Spinal cord (tissue), 10 donors: Measurements from ENCODE around the gene BMPER. TPM values are rescaled to one million over a fixed set of nuclear protein-coding genes. Genes with fewer than 3 reads are reported as not detected.

ENCODE experiments used
- DNase-seq, 6 donors: peaks; one replicate each; pipeline versions ENCODE4 v3.0.0 to v3.0.0-alpha.2; 2013 to 2015; ENCODE audit warnings: low spot score in 6 of 6, low read depth in 4 of 6
- H3K27ac ChIP-seq: one replicate; pipeline ENCODE4 v1.5.1; 2013; ENCODE audit warnings: low read depth, low read length, control low read depth
- H3K27me3 ChIP-seq: one replicate; pipeline ENCODE4 v1.6.1; 2013; ENCODE audit warnings: low read length; ENCODE audit not compliant: control insufficient read depth, insufficient read depth
- H3K36me3 ChIP-seq: one replicate; pipeline ENCODE4 v1.6.1; 2013; ENCODE audit warnings: low read length; ENCODE audit not compliant: control insufficient read depth, insufficient read depth
- H3K4me1 ChIP-seq: one replicate; pipeline ENCODE4 v1.6.1; 2013; ENCODE audit warnings: low read length; ENCODE audit not compliant: control insufficient read depth, insufficient read depth
- H3K4me3 ChIP-seq: one replicate; pipeline ENCODE4 v1.5.1; 2013; ENCODE audit warnings: low read depth, low read length, control low read depth
- H3K9me3 ChIP-seq: one replicate; pipeline ENCODE4 v1.6.1; 2013; ENCODE audit warnings: low read length; ENCODE audit not compliant: control insufficient read depth, insufficient read depth
- WGBS: methylation state at CpG from one replicate; pipeline ENCODE4 v1.1.5; 2013; ENCODE audit warnings: missing lambda C conversion rate; ENCODE audit not compliant: insufficient coverage; 5-methylcytosine and 5-hydroxymethylcytosine counted together
- polyA plus RNA-seq, 2 donors: library from polyadenylated mRNA; unstranded; fragments of 120-200 nt; gene quantifications; one replicate each; pipeline ENCODE4 v1.2.1, GENCODE V29; 2013; ENCODE audit not compliant: insufficient read length in 2 of 2
- total RNA-seq, 2 donors: library from RNA; depleted of rRNA in 1 of 2; stranded (reverse); fragments of 120-200 nt in 1 of 2; fragments of >200 nt in 1 of 2; gene quantifications; one replicate each; pipeline versions ENCODE4 v1.2.3 to v1.2.4, GENCODE V29; 2013 to 2014
- donor health status: healthy.

BMPER gene
- total and polyA plus RNA-seq, 4 donors: 16.8 to 36.3 (median 29.1) TPM

- Histone ChIP-seq H3K27me3 (no peaks in the 10 kb centered on the region), H3K9me3 (no peaks in the 10 kb centered on the region), H3K4me3 (no peak overlapping the region), H3K4me1 (no peaks in the 10 kb centered on the region), H3K27ac (no peak overlapping the region), H3K36me3 (no peaks in the 10 kb centered on the region)
- no peak for DNase-seq
- 80% methylated on average over 1 of the region's 5 CpGs for WGBS
Measured at GRCh38 chr7:33874943-33875342, 30.4 kb upstream of the BMPER start.

DNA sequence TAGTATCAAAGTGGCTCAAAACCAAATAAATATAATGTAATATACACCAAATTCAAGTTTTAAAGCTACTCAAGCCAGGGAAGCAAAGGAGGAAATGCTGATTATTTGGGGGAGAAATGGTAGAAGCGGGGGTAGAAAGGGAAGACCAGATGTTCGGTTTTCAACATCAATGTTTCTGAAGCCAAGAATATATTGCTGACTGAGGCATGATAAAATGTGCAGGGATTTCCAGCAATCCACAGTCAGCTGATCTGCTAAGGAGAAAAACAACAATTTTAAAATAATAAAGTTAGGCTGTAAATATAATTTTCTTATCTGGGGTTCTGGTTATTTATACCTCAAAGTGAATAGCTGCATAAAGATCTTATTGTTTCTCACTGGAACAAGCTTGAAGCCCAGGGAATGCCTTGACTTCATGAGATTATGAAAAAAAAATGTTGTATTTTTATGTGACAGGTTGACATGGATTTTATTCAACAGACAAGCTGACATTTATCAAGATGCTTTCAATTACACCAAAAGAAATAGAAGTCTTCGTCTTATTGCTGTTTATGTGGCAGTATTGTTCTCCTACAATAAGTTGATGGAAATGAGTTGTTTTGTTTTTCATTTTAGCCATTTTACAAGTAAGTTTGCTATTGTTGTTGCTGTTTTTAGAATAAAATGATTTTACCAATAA is 28.6 kb upstream of the BMPER start:
- H3K4me3 ChIP-seq: no peak overlapping the region
- WGBS: 85% methylated on average over 2 of the region's 3 CpGs
- H3K27ac ChIP-seq: no peak overlapping the region
- H3K27me3 ChIP-seq: no peaks in the 10 kb centered on the region
- DNase-seq: no peak
- no peaks in the 10 kb centered on the region for H3K9me3 ChIP-seq
- H3K4me1 ChIP-seq: no peaks in the 10 kb centered on the region
- H3K36me3 ChIP-seq: no peaks in the 10 kb centered on the region

- no peaks in the 10 kb centered on the region for H3K4me1 ChIP-seq
Measured at GRCh38 chr7:33880787-33881186, 24.6 kb upstream of the BMPER start.

DNA sequence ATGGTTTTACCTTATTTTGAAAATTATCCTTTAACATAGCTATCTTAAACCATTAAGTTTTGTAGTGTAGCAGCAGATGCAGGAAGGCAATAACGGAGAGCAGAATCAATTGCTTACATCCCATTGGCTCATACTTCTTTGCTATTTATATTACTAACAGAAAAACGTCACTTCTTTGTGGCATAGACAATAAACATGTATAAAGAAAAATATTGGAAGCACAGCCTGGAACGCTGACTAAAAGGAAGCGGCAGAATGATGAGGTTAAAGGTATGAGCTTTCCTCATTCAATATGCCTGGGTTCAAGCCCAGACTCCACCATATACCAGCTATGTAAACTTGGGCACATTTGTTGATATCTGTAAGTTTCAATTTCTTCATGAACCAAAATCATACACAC is 24.0 kb upstream of the BMPER start:
- no peaks in the 10 kb centered on the region for H3K27me3 ChIP-seq
- no peaks in the 10 kb centered on the region for H3K9me3 ChIP-seq
- WGBS: no CpG with 5 or more reads among the region's 4 CpGs

More at GRCh38 chr7:33880787-33881186, 24.6 kb upstream of the BMPER start:
- Histone ChIP-seq H3K36me3 (no peaks in the 10 kb centered on the region), H3K4me3 (no peak overlapping the region), H3K27me3 (no peaks in the 10 kb centered on the region), H3K27ac (no peak overlapping the region), H3K9me3 (no peaks in the 10 kb centered on the region)
- DNase-seq: no peak

GRCh38 chr7:33882040-33882837 is 23.1 kb upstream of the BMPER start:
- Histone ChIP-seq H3K27ac (no peak overlapping the region), H3K4me1 (no peaks in the 10 kb centered on the region), H3K4me3 (no peak overlapping the region), H3K36me3 (no peaks in the 10 kb centered on the region), H3K9me3 (no peaks in the 10 kb centered on the region), H3K27me3 (no peaks in the 10 kb centered on the region)
- DNase-seq: no peak
- 92% methylated on average over 4 of the region's 7 CpGs for WGBS

More for the DNA sequence above, 24.0 kb upstream of the BMPER start:
- Histone ChIP-seq H3K36me3 (no peaks in the 10 kb centered on the region), H3K4me3 (no peak overlapping the region), H3K4me1 (no peaks in the 10 kb centered on the region), H3K27ac (no peak overlapping the region)
- DNase-seq: no peak

DNA sequence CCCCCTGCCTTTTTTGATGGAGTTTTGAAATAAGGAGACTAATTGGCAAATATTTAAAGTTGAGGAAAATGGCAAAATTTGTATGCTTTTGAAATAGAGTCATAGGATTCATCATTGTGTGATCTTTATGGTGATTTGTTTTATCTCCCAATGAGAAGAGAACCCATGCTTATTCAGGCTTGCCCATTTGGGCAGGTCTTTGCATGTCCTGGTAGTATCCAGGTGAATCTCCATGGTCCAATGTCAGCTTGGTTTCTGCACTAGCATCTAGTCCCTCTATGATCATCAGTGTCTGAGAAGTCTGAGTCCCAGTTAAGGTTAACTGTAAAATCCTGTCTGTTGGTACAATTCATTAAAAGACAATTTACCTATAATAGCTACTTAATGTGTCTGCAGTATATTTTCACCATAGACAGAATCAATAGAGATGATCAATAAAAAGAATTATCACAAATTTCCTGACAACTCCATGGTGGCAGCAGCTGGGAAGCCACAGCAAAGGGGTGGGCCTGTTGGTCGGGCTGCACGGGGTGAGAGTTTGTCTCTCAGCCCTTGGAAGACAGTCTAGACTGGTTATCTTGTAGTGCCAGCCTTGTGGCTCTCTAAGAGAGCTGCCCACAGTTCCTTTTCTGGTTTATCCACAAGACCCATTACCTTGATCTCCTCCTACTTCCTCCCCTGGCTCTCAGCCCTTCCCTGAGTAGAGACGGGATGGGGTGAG is 22.2 kb upstream of the BMPER start:
- H3K4me3 ChIP-seq: no peak overlapping the region
- no CpG with 5 or more reads among the region's 3 CpGs for WGBS
- H3K4me1 ChIP-seq: no peaks in the 10 kb centered on the region

DNA sequence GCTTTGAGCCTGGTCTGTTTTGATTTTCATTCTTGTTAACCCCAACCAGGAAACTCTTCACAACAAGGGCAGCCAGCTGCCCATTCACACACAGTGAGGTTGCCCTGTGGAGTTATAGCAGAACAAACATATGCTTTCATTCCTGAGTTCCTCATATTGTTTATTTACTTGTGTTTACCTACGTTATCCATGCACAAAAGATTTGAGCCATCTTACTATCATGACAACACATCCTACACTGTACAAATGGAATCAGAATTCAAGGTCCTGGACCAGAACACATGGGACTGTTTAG is 21.7 kb upstream of the BMPER start:
- Histone ChIP-seq H3K36me3 (no peaks in the 10 kb centered on the region), H3K4me3 (no peak overlapping the region), H3K4me1 (no peaks in the 10 kb centered on the region), H3K9me3 (no peaks in the 10 kb centered on the region), H3K27me3 (no peaks in the 10 kb centered on the region), H3K27ac (no peak overlapping the region)
- DNase-seq: no peak
- WGBS: no CpG with 5 or more reads among the region's 1 CpG

More for the DNA sequence above, 22.2 kb upstream of the BMPER start:
- Histone ChIP-seq H3K27ac (no peak overlapping the region), H3K27me3 (no peaks in the 10 kb centered on the region), H3K36me3 (no peaks in the 10 kb centered on the region), H3K9me3 (no peaks in the 10 kb centered on the region)
- DNase-seq: peak in 1 of 6 donors; percentile 7

DNA sequence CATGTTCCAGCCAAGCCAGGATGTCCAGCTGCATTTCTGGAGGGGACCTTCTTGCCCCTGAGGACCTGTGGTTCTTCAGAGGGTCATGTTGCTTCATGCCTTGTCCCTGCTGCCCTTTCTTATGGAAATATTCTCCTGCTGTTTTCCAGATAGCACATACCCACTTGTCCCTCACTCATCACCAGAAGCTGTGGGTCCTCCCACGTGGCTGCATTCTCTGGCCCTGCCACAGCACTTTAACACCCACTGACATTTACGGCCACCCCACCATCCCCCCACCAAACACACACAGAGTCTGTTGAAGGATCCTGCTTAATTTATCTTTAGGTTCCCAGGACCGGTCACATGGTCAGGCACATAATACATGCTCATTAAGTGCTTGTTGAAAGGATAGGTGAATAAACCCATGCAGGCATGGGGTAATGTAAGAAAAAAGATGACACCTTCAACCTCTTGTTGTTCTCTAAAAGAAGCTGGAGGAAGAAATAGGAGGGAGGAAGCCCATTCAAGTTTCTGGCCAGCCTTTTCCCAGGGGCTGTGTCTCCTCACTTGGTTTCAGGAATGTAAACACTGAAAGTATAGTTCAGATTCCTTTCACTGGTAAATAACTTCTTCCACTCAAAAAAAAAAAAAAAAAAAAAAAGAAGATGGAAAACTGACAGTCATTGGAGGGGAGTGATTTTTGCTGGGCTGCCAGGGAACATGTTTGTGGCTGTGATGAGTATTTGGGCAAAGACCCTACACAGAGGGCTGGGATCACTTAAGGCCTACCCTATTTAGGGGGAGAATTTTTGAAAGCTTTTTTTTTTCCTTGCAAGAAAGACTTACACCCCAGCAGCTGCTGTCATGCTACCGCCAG is 19.8 kb upstream of the BMPER start:
- 89% methylated on average over 2 of the region's 4 CpGs for WGBS
- no peak for DNase-seq

GRCh38 chr7:33886149-33886623 is 19.2 kb upstream of the BMPER start:
- Histone ChIP-seq H3K36me3 (no peaks in the 10 kb centered on the region), H3K27me3 (no peaks in the 10 kb centered on the region), H3K27ac (no peak overlapping the region), H3K4me3 (no peak overlapping the region), H3K4me1 (no peaks in the 10 kb centered on the region), H3K9me3 (no peaks in the 10 kb centered on the region)
- 86% methylated on average over 4 of the region's 5 CpGs for WGBS
- DNase-seq: no peak

More for the DNA sequence above, 19.8 kb upstream of the BMPER start:
- no peak overlapping the region for H3K4me3 ChIP-seq
- no peaks in the 10 kb centered on the region for H3K27me3 ChIP-seq
- H3K4me1 ChIP-seq: no peaks in the 10 kb centered on the region
- H3K27ac ChIP-seq: no peak overlapping the region
- H3K9me3 ChIP-seq: no peaks in the 10 kb centered on the region
- no peaks in the 10 kb centered on the region for H3K36me3 ChIP-seq
